ENCODE data around the gene CETP. TPM values are rescaled to one million over a fixed set of nuclear protein-coding genes. Genes with fewer than 3 reads are reported as not detected.

The CETP gene
- total and polyA plus RNA-seq, 9 of the 15 experiments (the other 6 are each of a cell fraction or from before 2014, with no cell fraction given) = 0.07 to 0.11 TPM; not detected in 7

DNA sequence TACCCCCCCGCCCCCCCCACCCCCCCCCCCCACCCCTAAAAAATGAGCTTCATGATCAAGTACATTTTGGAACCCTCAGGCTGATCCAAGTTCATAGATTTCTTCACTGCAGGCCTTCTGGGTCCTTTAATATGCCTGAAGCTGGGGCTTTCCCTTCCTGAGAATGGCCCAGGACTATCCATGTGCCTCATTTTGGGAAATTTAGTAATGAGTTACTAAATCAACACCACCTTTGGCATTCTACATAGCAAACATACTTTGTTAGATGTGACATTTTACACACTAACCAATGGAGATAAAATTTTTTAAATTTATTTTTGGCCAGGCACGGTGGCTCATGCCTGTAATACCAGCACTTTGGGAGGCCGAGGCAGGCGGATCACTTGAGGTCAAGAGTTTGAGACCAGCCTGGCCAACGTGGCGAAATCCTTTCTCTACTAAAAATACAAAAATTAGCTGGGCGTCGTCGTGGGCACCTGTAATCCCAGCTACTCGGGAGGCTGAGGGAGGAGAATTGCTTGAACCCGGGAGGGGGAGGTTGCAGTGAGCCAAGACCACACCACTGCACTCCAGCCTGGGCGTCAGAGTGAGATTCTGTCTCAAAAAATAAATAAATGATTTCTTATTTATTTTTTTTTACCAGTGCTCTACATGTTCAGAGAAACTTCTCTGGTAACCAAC, 15.8 kb upstream of the CETP start:
- DNase-seq (ENCODE audit: extremely low read depth in 1 of 4, low spot score in 3 of 4) = no peak
- peak; percentile 3; the same call in 1 of the 3 replicates for ATAC-seq
- Histone ChIP-seq H3K9me1 (ENCODE audit: control insufficient read depth, insufficient read depth, low read length) (no peaks in the 10 kb centered on the region), H4K20me1 (replicated peaks; ENCODE audit: control insufficient read depth, insufficient read depth, low read length) (peaks cover 6% of the 10 kb centered on the region; the same call in 1 of the 2 replicates), H3K9ac (ENCODE audit: insufficient read depth in 1 of 2, low read depth in 2 of 2, low read length in 2 of 2) (no peak overlapping the region), H3K79me2 (ENCODE audit: control insufficient read depth, insufficient read depth, low read length) (no peaks in the 10 kb centered on the region), H2AFZ (ENCODE audit: low read depth, low read length) (no peak overlapping the region), H3K9me3 (replicated peaks; ENCODE audit: control insufficient read depth, insufficient read depth, low read depth, low read length) (no peaks in the 10 kb centered on the region), H3K27ac (ENCODE audit: extremely low read depth, low read depth, low read length) (no peak overlapping the region), H3K4me1 (replicated peaks in 1 of 2; ENCODE audit: control insufficient read depth in 2 of 2, insufficient read depth in 2 of 2, low read length in 2 of 2) (no peaks in the 10 kb centered on the region), H3K4me3 (no peak overlapping the region), H3K36me3 (ENCODE audit: control insufficient read depth, insufficient read depth, low read length) (peaks cover 43% of the 10 kb centered on the region), H3K27me3 (ENCODE audit: control insufficient read depth in 2 of 2, insufficient read depth in 2 of 2, low read length in 2 of 2) (no peaks in the 10 kb centered on the region; a peak in 1 of 5 replicates), H3K4me2 (ENCODE audit: insufficient read depth, low read length) (no peak overlapping the region)
- 65% methylated on average over 12 of the region's 12 CpGs for WGBS (ENCODE audit: insufficient coverage, low coverage, missing lambda C conversion rate)
- intact Hi-C loops (cut with micrococcal nuclease) (no loop called here), in situ Hi-C loops (cut with MboI) (no loop called here)
- no peak for FAIRE-seq
- ChIA-PET CTCF (ENCODE audit: low intra/inter-chr PET ratio) (no interaction called here), POLR2A (interaction anchor here (0.6 to 8.4 kb wide), 7 partner anchors 9 to 469 kb away, joined by 3 to 102 read pairs (median 3); partner anchors contain the start of gene HERPUD1)
- no TSS peak for BruUV-seq (replicated peaks)
- TF ChIP-seq, protein P1, sequence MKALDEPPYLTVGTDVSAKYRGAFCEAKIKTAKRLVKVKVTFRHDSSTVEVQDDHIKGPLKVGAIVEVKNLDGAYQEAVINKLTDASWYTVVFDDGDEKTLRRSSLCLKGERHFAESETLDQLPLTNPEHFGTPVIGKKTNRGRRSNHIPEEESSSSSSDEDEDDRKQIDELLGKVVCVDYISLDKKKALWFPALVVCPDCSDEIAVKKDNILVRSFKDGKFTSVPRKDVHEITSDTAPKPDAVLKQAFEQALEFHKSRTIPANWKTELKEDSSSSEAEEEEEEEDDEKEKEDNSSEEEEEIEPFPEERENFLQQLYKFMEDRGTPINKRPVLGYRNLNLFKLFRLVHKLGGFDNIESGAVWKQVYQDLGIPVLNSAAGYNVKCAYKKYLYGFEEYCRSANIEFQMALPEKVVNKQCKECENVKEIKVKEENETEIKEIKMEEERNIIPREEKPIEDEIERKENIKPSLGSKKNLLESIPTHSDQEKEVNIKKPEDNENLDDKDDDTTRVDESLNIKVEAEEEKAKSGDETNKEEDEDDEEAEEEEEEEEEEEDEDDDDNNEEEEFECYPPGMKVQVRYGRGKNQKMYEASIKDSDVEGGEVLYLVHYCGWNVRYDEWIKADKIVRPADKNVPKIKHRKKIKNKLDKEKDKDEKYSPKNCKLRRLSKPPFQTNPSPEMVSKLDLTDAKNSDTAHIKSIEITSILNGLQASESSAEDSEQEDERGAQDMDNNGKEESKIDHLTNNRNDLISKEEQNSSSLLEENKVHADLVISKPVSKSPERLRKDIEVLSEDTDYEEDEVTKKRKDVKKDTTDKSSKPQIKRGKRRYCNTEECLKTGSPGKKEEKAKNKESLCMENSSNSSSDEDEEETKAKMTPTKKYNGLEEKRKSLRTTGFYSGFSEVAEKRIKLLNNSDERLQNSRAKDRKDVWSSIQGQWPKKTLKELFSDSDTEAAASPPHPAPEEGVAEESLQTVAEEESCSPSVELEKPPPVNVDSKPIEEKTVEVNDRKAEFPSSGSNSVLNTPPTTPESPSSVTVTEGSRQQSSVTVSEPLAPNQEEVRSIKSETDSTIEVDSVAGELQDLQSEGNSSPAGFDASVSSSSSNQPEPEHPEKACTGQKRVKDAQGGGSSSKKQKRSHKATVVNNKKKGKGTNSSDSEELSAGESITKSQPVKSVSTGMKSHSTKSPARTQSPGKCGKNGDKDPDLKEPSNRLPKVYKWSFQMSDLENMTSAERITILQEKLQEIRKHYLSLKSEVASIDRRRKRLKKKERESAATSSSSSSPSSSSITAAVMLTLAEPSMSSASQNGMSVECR (CRISPR knock-in tag; IDR thresholded peaks at IDR 0.05) = no peak
- TF ChIP-seq, protein P2, sequence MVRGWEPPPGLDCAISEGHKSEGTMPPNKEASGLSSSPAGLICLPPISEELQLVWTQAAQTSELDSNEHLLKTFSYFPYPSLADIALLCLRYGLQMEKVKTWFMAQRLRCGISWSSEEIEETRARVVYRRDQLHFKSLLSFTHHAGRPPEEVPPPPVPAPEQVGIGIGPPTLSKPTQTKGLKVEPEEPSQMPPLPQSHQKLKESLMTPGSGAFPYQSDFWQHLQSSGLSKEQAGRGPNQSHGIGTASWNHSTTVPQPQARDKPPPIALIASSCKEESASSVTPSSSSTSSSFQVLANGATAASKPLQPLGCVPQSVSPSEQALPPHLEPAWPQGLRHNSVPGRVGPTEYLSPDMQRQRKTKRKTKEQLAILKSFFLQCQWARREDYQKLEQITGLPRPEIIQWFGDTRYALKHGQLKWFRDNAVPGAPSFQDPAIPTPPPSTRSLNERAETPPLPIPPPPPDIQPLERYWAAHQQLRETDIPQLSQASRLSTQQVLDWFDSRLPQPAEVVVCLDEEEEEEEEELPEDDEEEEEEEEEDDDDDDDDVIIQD (CRISPR knock-in tag; IDR thresholded peaks at IDR 0.05) = no peak
- TF ChIP-seq ELF2 (CRISPR knock-in tag; IDR thresholded peaks at IDR 0.05) = no peak
- TF ChIP-seq CHD2 (IDR thresholded peaks at IDR 0.05; ENCODE audit: low read depth, low read length) = no peak
- TF ChIP-seq, protein P3, sequence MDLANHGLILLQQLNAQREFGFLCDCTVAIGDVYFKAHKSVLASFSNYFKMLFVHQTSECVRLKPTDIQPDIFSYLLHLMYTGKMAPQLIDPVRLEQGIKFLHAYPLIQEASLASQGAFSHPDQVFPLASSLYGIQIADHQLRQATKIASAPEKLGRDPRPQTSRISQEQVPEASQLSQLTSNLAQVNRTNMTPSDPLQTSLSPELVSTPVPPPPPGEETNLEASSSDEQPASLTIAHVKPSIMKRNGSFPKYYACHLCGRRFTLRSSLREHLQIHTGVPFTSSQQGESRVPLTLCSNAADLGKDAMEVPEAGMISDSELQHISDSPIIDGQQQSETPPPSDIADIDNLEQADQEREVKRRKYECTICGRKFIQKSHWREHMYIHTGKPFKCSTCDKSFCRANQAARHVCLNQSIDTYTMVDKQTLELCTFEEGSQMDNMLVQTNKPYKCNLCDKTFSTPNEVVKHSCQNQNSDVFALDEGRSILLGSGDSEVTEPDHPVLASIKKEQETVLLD (IDR thresholded peaks at IDR 0.05) = no peak
- TF ChIP-seq ZNF121 (CRISPR knock-in tag; conservative IDR thresholded peaks at IDR 0.05) = no peak
- TF ChIP-seq CBFB (CRISPR knock-in tag; IDR thresholded peaks at IDR 0.05) = no peak
- no peak for TF ChIP-seq DMBX1 (CRISPR knock-in tag; IDR thresholded peaks at IDR 0.05; ENCODE audit: borderline replicate concordance)
- TF ChIP-seq, protein P4, sequence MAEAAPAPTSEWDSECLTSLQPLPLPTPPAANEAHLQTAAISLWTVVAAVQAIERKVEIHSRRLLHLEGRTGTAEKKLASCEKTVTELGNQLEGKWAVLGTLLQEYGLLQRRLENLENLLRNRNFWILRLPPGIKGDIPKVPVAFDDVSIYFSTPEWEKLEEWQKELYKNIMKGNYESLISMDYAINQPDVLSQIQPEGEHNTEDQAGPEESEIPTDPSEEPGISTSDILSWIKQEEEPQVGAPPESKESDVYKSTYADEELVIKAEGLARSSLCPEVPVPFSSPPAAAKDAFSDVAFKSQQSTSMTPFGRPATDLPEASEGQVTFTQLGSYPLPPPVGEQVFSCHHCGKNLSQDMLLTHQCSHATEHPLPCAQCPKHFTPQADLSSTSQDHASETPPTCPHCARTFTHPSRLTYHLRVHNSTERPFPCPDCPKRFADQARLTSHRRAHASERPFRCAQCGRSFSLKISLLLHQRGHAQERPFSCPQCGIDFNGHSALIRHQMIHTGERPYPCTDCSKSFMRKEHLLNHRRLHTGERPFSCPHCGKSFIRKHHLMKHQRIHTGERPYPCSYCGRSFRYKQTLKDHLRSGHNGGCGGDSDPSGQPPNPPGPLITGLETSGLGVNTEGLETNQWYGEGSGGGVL (CRISPR knock-in tag; IDR thresholded peaks at IDR 0.05) = no peak
- TF ChIP-seq, protein P5, sequence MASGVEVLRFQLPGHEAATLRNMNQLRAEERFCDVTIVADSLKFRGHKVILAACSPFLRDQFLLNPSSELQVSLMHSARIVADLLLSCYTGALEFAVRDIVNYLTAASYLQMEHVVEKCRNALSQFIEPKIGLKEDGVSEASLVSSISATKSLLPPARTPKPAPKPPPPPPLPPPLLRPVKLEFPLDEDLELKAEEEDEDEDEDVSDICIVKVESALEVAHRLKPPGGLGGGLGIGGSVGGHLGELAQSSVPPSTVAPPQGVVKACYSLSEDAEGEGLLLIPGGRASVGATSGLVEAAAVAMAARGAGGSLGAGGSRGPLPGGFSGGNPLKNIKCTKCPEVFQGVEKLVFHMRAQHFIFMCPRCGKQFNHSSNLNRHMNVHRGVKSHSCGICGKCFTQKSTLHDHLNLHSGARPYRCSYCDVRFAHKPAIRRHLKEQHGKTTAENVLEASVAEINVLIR (CRISPR knock-in tag; IDR thresholded peaks at IDR 0.05) = no peak

Measured in K562 (cell line).